HG02571 (cell line): ENCODE data around the gene CCDC179.

Source experiments
- ATAC-seq: cut with Tn5 transposase; IDR thresholded peaks from one replicate; pipeline ENCODE4 v1.9.1; 2021; ENCODE audit warnings: mild to moderate bottlenecking, moderate library complexity; ENCODE audit not compliant: unreplicated experiment

Gene CCDC179

GRCh38 chr11:22860241-22860640 lies at the start of gene CCDC179:
TSS of gene CCDC179 (minus strand) at chr11:22860474. CDS start at chr11:22860421, 53 bp downstream.
- no peak for ATAC-seq

DNA sequence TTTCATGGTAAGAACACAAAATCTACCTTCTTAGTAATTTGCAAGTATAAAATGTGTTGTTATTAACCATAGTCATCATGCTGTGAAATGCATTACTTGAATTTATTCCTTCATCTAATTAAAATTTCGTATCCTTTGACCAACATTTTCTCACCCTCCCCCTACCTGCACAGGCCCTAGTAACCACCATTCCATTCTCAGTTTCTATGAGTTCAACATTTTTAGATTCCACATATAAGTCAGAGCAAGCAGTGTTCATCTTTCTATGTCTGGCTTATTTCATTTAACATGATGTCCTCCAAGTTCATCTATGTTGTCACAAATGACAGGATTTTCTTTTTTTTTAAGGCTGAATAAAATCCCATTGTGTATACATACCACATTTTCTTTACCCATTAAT lies 43.5 kb upstream of the CCDC179 start:
- ATAC-seq, result no peak

DNA sequence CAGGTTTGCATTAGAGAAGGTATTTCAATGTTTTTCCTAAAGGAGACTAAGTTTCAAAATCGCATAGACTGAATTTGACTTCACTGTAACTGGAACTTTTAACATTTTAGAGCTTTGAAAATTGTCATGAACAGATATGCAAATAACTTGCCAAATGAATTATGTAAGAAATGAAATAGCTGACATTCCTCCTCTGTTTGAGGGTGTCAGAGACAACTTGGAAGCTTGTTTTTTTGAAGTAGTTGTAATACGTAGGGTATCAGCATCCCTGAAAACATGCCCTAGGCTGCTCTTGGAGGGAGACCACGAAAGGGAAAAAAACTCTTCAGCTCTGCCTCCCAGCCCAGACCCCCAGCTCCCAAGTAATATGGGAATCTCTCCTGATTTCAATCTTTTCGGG lies 41.3 kb upstream of the CCDC179 start:
- ATAC-seq, result no peak

DNA sequence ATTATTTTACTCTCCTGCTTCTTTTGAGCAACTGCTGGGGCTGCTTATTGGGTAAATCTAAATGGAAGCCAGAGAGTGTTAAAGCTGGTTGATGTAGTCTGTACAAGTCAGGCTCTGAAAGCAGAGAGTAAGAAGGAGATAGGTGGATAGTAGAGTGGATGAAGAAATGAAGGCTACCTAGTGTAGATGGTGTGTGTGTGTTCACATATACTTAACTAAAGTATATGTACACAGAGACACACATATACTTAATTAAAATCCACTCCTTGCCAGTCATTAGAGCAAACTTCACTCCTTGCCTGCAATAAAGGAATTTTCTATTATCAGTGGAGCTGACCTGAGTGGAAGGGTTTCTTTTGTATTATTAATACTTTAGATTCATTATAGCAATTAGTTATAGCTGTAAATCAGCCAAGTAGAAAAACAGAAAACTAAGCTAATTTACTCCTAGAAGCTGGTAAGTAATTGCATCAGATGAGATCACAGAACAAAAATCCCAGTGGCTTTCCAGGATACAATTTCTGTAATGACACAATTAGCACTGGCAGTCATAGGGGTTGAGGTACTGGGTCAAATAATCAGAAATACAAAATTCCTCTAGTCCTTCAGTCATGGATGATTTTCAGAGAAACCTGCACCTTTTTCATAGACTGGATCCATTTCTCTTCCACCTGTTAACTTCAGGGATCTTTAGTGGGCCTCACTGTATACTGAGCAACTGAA lies 40.7 kb upstream of the CCDC179 start:
- ATAC-seq, result no peak

DNA sequence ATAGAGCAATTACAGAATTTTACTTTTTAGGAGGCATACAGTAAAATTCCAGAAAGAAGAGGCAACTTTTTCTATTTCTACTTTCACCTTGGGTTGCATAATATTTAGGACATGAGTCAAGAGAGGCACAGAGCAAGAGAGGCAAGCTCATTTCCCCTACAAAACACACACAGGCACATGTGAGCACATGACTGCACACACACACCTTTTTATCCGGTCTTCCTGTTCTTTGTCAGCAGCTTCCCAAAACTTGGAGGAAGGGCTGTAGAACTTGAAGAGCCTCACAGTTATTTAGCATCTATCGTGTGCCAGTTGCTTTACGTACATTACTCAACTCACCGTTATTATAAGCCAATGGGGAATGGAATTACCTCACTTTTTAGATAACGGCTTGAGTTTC lies 37.8 kb upstream of the CCDC179 start:
- no peak for ATAC-seq

GRCh38 chr11:22890227-22890626 lies 30.0 kb upstream of the CCDC179 start:
- ATAC-seq, result no peak

DNA sequence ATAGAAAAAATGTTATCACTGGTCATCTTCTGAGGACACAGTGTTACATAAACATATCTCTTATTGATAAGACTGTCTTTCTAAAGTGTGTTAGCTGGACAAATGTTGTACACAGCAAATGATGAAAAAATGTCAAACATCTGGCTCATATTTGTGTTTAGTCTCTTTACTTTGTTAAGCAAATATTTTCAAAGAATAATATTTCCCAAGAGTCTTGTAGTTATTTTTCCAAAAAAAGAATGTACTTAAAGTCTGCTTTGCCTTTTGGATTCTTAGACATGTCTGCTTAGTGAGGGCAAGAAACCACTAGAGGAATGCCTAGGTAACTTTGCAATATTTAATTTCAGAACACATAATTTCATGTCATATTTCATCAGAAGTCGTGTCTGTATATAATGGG lies 23.9 kb upstream of the CCDC179 start:
- ATAC-seq, result no peak

- ATAC-seq, result no peak
Measured at GRCh38 chr11:22879630-22880029, 19.4 kb upstream of the CCDC179 start.

DNA sequence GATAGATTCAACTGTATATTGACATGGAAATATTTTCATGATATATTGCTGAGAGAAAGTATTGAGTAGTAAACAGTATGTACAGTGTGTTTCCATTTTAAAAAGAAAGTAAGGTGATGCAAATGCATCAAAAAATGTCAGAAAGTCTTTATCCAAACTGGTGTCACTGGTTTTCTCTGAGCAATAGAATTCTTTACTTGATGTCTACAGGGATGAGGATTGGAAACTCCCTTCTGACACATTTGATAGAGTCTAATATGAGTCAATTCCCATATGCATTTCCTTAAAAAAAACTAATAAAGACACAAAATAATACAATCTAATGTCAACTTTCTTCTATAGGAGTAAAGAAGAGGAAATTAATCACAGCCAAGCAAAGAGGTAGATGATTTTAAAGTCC lies 18.3 kb upstream of the CCDC179 start:
- ATAC-seq, result no peak

DNA sequence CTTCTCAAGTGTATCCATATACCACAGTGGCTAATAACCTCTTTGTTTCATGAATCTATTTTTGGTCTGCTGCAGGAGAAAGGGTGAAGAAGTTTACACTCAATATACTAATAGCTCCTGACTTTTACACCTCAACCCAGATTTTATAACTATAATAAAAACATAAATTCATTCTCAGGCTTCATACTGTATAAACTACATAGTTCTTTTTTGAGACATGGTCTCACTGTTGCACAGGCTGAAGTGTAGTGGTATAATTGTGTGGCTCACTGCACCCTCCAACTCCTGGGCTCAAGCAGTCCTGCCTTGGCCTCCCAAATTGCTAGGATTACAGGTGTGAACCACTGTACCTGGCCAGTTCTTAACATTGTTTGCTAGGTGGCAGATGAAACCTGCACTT lies 17.8 kb upstream of the CCDC179 start:
- ATAC-seq, result no peak

GRCh38 chr11:22875869-22876473 lies 15.7 kb upstream of the CCDC179 start:
- ATAC-seq, result peak; percentile 99

- no peak for ATAC-seq
Measured at GRCh38 chr11:22869325-22869724, 9.1 kb upstream of the CCDC179 start.

DNA sequence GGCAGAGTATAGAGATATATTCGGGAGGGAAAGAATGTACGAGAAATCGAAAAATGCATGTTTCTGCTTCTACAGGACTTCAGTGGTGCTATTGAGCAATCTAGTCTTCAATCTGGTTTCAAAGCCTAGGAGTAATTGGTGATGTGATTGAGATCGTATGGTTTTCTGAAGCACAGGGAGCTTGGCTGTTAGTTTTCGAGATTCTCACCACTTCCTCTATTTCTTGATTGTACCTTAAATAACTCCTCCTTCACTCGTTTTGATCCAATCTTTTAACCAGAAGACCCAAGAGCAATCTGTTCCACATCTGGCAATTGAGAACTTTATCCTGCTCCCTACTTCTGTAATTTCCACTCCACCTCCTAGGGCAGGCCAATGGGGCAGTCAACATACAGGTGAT lies 518 bp downstream of the CCDC179 start:
- ATAC-seq, result no peak

DNA sequence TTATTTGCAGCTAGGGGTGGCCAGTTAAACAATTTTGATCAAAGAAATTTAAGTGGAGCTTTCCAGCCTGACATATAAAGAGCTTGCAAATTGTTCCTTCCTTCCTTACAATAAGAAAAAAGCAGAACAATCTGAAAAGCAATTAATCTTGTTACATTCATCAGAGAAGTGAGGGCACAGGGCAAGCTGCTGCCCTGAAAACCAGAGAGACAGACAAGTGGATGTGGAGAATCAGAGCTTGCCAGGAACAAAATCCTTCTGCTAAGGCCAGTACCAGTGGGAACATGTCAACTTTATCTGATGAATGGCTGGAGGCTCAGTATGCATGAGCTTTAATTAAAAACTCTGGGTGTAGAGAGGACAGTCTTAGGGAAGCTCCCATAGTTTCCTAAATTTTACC lies 8.8 kb downstream of the CCDC179 start:
- no peak for ATAC-seq

GRCh38 chr11:22846726-22847125 lies 13.5 kb downstream of the CCDC179 start:
- no peak for ATAC-seq

- ATAC-seq, result no peak
Measured at GRCh38 chr11:22832315-22833015, 27.8 kb downstream of the CCDC179 start.

GRCh38 chr11:22830082-22830414 lies 30.2 kb downstream of the CCDC179 start:
- ATAC-seq, result no peak

DNA sequence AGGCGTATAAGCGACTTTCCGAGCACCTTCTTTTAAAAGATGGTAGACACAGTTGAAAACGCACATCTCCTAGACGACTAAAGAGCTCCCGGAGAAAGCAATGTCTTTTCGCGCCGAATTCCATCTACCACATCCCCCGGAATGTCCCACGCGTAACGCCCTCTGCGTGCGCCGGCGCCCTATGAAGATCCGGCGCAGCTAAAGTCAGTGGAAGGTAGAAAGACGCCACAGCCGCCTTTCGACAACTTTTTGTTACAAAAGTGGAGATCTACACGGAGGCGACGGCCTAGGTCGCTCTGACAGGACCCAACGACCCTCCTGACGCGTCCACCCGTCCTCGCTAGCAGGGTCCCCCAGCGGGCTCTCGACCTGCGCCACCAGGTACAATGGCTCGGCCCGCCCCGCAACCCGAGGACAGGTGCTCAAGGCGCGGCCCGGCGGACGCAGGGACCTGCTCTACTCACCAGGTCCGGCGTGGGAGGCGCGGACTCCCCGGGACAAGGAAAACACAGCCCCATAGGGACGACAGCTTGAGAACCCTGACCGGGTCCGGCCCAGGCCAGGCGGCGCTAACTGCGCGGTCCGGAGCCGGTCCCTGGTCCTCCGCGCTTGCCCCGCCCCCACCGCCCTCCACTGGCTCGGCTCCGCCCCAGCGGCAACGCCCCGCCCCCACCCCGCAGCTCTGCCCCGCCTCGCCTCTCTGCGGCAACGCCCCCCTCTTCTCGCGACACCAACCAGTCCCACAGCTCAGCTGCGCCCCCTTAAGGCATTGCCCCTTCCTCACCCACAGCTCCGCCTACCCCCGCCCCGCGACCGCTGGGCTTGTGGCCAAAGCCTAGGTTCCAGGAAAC lies 30.8 kb downstream of the CCDC179 start, which contains the start of gene SVIP:
Gene SVIP, minus strand, starts transcription at position 571 of the 851 bp plus-strand sequence. Its CDS starts 53 bp downstream, at position 518.
- ATAC-seq, result peak; percentile 95

DNA sequence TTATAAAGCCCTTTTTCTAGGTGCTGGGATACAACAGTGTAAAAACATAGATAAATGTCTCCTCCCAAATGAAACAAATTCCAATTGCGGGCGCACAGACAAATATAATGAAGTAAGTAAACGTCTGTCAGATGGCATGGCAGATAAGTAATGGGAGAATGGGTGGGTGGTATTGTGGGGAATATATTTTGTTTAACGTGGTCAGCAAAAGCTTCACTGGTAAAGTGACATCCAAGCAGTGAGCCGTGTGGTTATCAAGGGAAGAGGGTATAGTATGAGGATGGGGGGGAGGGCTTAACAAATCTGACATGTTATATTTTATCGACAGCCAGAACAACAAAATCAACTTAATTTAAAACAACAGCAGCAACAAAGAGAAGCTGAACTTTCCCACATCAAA lies 31.9 kb downstream of the CCDC179 start:
- no peak for ATAC-seq

DNA sequence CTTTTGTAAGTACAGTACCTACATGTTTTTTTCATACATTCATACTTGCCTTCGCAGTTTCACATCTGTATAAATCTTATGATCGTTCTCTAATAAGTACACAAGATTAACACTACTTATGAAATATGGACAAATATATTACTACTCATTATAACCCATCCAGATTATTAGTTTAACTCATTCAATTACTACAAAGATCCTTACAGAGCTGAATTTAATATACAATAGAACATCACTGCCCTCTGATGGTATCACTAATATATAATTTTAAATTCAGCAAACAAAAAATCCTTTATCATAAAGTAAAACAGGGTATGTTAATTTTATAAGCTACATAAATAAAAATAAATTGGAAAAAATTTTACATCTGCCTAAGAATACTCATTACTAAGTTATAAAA lies 38.1 kb downstream of the CCDC179 start:
- ATAC-seq, result no peak

DNA sequence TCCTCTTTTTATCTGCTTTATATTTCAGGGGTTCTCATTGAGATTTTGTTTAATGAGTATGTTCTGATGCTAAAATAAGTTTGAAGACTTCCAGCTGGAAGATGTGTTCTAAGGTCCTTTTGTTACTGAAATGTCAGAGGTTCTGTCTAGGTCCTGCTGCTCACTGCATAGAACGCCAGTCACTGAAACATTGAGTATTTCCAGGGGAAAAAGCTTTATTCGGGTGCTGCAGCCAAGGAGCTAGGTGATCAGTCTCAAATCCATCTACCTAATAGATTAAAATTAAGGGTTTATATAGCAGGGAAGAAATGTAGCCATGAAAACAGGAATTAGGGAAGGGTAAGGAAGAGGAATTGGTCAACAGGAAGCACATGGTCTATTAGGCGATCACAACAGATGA lies 50.4 kb downstream of the CCDC179 start:
- no peak for ATAC-seq
